Endothelial cell of umbilical vein (primary cell): Measurements from ENCODE around the gene NKX6-2. TPM values are rescaled to one million over a fixed set of nuclear protein-coding genes. Genes with fewer than 3 reads are reported as not detected.

Source experiments
- BruUV-seq: library from RNA; stranded (reverse); fragments of 400-500 nt; replicated peaks from 2 replicates; lab custom pipeline; 2021; lab: Mats Ljungman, UMichigan
- CTCF ChIA-PET: fragments of 300-600, 350-600 bp; sonication (Branson Sonifier 250); formaldehyde crosslinking; loops from one replicate; lab custom pipeline; 2021; ENCODE audit warnings: antibody characterized with exemption, inconsistent platforms; lab: Charles Lee
- POLR2A ChIA-PET: fragments of 300-600, 350-600 bp; sonication (Branson Sonifier 250); formaldehyde crosslinking; loops from one replicate; lab custom pipeline; 2021; ENCODE audit warnings: antibody characterized with exemption, inconsistent platforms; lab: Charles Lee
- DNase-seq: peaks from one replicate; pipeline ENCODE4 v3.0.0-alpha.2; 2011; ENCODE audit warnings: low read depth, low spot score
- FAIRE-seq: peaks from 2 replicates; lab custom pipeline; 2011; peaks lifted over from hg19 to GRCh38; lab: Jason Lieb, UNC
- H2AFZ ChIP-seq: 2 replicates; pipeline ENCODE4 v1.6.0; 2012; ENCODE audit warnings: low read depth, low read length, control low read depth, inconsistent platforms
- H3K27ac ChIP-seq: 2 replicates; pipeline ENCODE4 v1.5.1; 2011; ENCODE audit warnings: low read depth, mild to moderate bottlenecking, control low read depth, low read length, moderate library complexity; ENCODE audit not compliant: insufficient read depth
- H3K27me3 ChIP-seq, 2 experiments: 2 replicates each; pipeline versions ENCODE4 v1.6.0 to v1.6.1; 2011; ENCODE audit warnings: low read length in 2 of 2, mixed read lengths in 1 of 2; ENCODE audit not compliant: control insufficient read depth in 2 of 2, insufficient read depth in 2 of 2
- H3K36me3 ChIP-seq, 2 experiments: 2 replicates in 1 of 2; 3 replicates in 1 of 2; pipeline ENCODE4 v1.5.1; 2011; ENCODE audit warnings: low read length in 2 of 2, mild to moderate bottlenecking in 1 of 2, moderate library complexity in 1 of 2; ENCODE audit not compliant: control insufficient read depth in 2 of 2, insufficient read depth in 2 of 2; ENCODE audit errors: extremely low read depth in 1 of 2
- H3K4me1 ChIP-seq: 3 replicates; pipeline ENCODE4 v1.5.1; 2011; ENCODE audit warnings: mild to moderate bottlenecking, low read length; ENCODE audit not compliant: control insufficient read depth, insufficient read depth; ENCODE audit errors: extremely low read depth
- H3K4me2 ChIP-seq: 2 replicates; pipeline ENCODE4 v1.6.1; 2011; ENCODE audit warnings: low read length, control low read depth, mixed read lengths; ENCODE audit not compliant: insufficient read depth
- H3K4me3 ChIP-seq, 3 experiments: fragments of 200-600 bp in 1 of 3; sonication (generic), shearing (Covaris generic) in 1 of 3; replicated peaks in 1 of 3; 2 replicates each; pipeline ENCODE4 v1.5.1; 2011 to 2016; ENCODE audit warnings: control low read depth in 3 of 3, low read length in 3 of 3, mild to moderate bottlenecking in 2 of 3, inconsistent platforms in 1 of 3, low read depth in 1 of 3, moderate library complexity in 1 of 3; ENCODE audit not compliant: insufficient read depth in 1 of 3
- H3K79me2 ChIP-seq: 2 replicates; pipeline ENCODE4 v1.6.0; 2012; ENCODE audit warnings: low read length, inconsistent platforms; ENCODE audit not compliant: control insufficient read depth, insufficient read depth
- H3K9ac ChIP-seq: replicated peaks from 2 replicates; pipeline ENCODE3; 2011; ENCODE audit warnings: low read length, control low read depth; ENCODE audit not compliant: insufficient read depth; ENCODE audit errors: extremely low read depth
- H3K9me1 ChIP-seq: replicated peaks from 3 replicates; pipeline ENCODE4 v1.6.0; 2011; ENCODE audit warnings: mild to moderate bottlenecking, low read length; ENCODE audit not compliant: control insufficient read depth, insufficient read depth; ENCODE audit errors: extremely low read depth
- H3K9me3 ChIP-seq: replicated peaks from 2 replicates; pipeline ENCODE4 v1.5.1; 2012; ENCODE audit warnings: low read length, inconsistent platforms; ENCODE audit not compliant: control insufficient read depth, insufficient read depth
- H4K20me1 ChIP-seq: replicated peaks from 2 replicates; pipeline ENCODE3; 2011; ENCODE audit warnings: mild to moderate bottlenecking, low read length; ENCODE audit not compliant: control insufficient read depth, insufficient read depth; ENCODE audit errors: extremely low read depth
- EZH2 ChIP-seq: IDR thresholded peaks from 2 replicates; pipeline ENCODE4 v1.6.1; 2012; ENCODE audit warnings: borderline replicate concordance, low read depth, mild to moderate bottlenecking, moderate library complexity, low read length, inconsistent platforms; ENCODE audit not compliant: severe bottlenecking
- FOS ChIP-seq: IDR thresholded peaks from 2 replicates; pipeline ENCODE4 v1.6.1; 2011; ENCODE audit warnings: mild to moderate bottlenecking, low read length, moderate library complexity, borderline replicate concordance; ENCODE audit not compliant: insufficient read depth
- GATA2 ChIP-seq: IDR thresholded peaks from 2 replicates; pipeline ENCODE4 v1.7.0; 2011; ENCODE audit warnings: low read depth, mild to moderate bottlenecking, moderate library complexity, mixed read lengths, low read length; ENCODE audit not compliant: insufficient read length, insufficient read depth
- JUN ChIP-seq: IDR thresholded peaks from 2 replicates; pipeline ENCODE4 v1.6.1; 2011; ENCODE audit warnings: borderline replicate concordance, low read depth; ENCODE audit not compliant: insufficient read length, insufficient read depth
- MYC ChIP-seq: IDR thresholded peaks from one replicate; pipeline ENCODE4 v1.6.1; 2011; ENCODE audit warnings: mild to moderate bottlenecking, low read depth, low read length
- POLR2A ChIP-seq: IDR thresholded peaks from 2 replicates; pipeline ENCODE4 v1.6.1; 2012; ENCODE audit warnings: low read depth, mild to moderate bottlenecking, control low read depth, low read length
- POLR2AphosphoS5 ChIP-seq: IDR thresholded peaks from 2 replicates; pipeline ENCODE4 v1.6.1; 2012; ENCODE audit warnings: low read depth, mild to moderate bottlenecking, control low read depth, low read length, moderate library complexity; ENCODE audit not compliant: insufficient read depth
- dilution Hi-C: fragments of 300-500 bp; cut with MboI; formaldehyde crosslinking; loops from one replicate; pipeline ENCODE4 v1.15.0; 2019; ENCODE audit warnings: low sequenced_read_pairs; ENCODE audit not compliant: extremely low pct_ligation_motif_present
- intact Hi-C: fragments of 100-400 bp; cut with micrococcal nuclease; formaldehyde crosslinking; loops from one replicate; pipeline ENCODE4 v1.10.0; 2022
- polyA plus RNA-seq, 4 experiments: library from polyadenylated mRNA; depleted of rRNA in 3 of 4; stranded (reverse) in 3 of 4; unstranded in 1 of 4; fragments of >200 nt; gene quantifications; 2 replicates each; pipeline versions ENCODE4 v1.2.1 to v1.2.3, GENCODE V29; 2011 to 2012; ENCODE audit warnings: missing spikeins in 1 of 4
- total RNA-seq: library from RNA; stranded (reverse); gene quantifications from 2 replicates; pipeline ENCODE4 v1.2.3, GENCODE V29; 2021
- TF ChIP-seq, protein P1 (sequence below), 2 donors: IDR thresholded peaks; 1 replicate in 1 of 2; 2 replicates in 1 of 2; pipeline ENCODE4 v1.5.1; 2011; ENCODE audit warnings: low read length in 2 of 2, mild to moderate bottlenecking in 2 of 2, moderate library complexity in 2 of 2, control low read depth in 1 of 2, inconsistent platforms in 1 of 2, low read depth in 1 of 2; ENCODE audit not compliant: insufficient read depth in 1 of 2; ENCODE audit errors: extremely low read depth in 1 of 2
- TF ChIP-seq, protein P2 (sequence below): IDR thresholded peaks from 2 replicates; pipeline ENCODE4 v1.6.1; 2011; ENCODE audit not compliant: insufficient read depth, insufficient read length

The NKX6-2 gene
- total and polyA plus RNA-seq, 2 donors (not counting 3 experiments of a cell fraction or from before 2014, with no cell fraction given) = not detected

DNA sequence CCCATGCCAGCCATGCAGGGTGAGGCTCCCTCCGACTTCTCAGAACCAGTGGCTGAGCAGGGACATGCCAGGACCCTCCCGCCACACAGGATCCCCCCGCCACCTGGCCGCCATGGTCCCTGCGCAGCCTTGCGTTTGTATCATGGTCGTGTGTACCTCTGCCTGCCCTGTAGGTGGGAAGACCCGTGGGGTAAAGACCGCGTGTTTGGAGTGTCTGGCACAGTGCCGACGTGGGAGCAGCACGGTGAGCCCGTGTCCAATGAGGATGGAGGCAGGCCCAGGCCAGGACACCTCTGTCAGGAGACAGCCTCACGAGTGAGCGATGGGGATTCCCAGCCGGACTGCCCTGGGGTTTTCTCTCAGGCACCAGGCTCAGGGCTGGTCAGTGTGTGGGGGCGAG, 31.9 kb downstream of the NKX6-2 start:
- Histone ChIP-seq H3K79me2 (no peaks in the 10 kb centered on the region), H3K9me1 (no peaks in the 10 kb centered on the region), H3K4me1 (no peaks in the 10 kb centered on the region), H3K9ac (no peak overlapping the region), H3K27me3 (no peaks in the 10 kb centered on the region), H4K20me1 (no peaks in the 10 kb centered on the region), H3K27ac (no peak overlapping the region), H3K4me2 (no peak overlapping the region), H3K36me3 (no peaks in the 10 kb centered on the region), H3K4me3 (no peak overlapping the region), H2AFZ (no peak overlapping the region), H3K9me3 (no peaks in the 10 kb centered on the region)
- dilution Hi-C loops (no loop called here), intact Hi-C loops (no loop called here)
- ChIA-PET POLR2A (no interaction called here), CTCF (no interaction called here)
- FAIRE-seq (no peak), DNase-seq (no peak)
- no TSS peak for BruUV-seq
- no peak for TF ChIP-seq FOS
- TF ChIP-seq MYC = no peak
- TF ChIP-seq POLR2AphosphoS5 = no peak
- no peak for TF ChIP-seq POLR2A
- TF ChIP-seq, protein P1, sequence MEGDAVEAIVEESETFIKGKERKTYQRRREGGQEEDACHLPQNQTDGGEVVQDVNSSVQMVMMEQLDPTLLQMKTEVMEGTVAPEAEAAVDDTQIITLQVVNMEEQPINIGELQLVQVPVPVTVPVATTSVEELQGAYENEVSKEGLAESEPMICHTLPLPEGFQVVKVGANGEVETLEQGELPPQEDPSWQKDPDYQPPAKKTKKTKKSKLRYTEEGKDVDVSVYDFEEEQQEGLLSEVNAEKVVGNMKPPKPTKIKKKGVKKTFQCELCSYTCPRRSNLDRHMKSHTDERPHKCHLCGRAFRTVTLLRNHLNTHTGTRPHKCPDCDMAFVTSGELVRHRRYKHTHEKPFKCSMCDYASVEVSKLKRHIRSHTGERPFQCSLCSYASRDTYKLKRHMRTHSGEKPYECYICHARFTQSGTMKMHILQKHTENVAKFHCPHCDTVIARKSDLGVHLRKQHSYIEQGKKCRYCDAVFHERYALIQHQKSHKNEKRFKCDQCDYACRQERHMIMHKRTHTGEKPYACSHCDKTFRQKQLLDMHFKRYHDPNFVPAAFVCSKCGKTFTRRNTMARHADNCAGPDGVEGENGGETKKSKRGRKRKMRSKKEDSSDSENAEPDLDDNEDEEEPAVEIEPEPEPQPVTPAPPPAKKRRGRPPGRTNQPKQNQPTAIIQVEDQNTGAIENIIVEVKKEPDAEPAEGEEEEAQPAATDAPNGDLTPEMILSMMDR (IDR thresholded peaks at IDR 0.05; ENCODE audit: extremely low read depth in 1 of 2, insufficient read depth in 1 of 2, low read depth in 1 of 2, low read length in 2 of 2) = no peak
- no peak for TF ChIP-seq EZH2
- no peak for TF ChIP-seq JUN
- TF ChIP-seq, protein P2, sequence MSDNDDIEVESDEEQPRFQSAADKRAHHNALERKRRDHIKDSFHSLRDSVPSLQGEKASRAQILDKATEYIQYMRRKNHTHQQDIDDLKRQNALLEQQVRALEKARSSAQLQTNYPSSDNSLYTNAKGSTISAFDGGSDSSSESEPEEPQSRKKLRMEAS = no peak
- no peak for TF ChIP-seq GATA2
